GM03348 (cell line): ENCODE measurements around the gene IGFALS.

ENCODE experiments used
- DNase-seq: peaks from one replicate; pipeline ENCODE4 v3.0.0; 2012; ENCODE audit warnings: low spot score

IGFALS gene

DNA sequence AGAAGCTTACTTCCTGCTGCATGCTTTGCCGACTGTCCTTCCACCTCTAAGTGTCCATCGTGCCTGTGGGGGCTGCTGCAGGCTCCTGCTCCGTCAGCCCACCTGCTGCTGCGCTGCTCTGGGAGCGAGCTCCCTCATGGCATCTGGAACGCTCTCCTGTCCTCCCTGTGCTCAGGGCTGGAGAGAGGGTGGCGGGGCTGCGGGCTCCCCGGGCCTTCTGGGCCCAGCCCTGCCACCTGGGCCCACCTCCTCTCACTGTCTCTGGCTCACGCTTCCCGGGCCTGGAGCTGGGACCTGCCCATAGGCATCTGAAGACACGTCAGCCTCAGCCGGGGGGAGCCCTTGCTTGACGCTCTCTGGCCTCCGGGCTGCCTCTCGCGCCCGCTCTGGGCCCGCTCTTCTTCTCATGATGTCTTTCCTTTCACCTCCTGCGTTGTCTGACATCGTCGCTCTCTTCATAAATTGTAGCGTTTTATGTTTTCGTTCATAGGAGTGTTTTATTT lies 49.1 kb downstream of the IGFALS start:
- DNase-seq: no peak

DNA sequence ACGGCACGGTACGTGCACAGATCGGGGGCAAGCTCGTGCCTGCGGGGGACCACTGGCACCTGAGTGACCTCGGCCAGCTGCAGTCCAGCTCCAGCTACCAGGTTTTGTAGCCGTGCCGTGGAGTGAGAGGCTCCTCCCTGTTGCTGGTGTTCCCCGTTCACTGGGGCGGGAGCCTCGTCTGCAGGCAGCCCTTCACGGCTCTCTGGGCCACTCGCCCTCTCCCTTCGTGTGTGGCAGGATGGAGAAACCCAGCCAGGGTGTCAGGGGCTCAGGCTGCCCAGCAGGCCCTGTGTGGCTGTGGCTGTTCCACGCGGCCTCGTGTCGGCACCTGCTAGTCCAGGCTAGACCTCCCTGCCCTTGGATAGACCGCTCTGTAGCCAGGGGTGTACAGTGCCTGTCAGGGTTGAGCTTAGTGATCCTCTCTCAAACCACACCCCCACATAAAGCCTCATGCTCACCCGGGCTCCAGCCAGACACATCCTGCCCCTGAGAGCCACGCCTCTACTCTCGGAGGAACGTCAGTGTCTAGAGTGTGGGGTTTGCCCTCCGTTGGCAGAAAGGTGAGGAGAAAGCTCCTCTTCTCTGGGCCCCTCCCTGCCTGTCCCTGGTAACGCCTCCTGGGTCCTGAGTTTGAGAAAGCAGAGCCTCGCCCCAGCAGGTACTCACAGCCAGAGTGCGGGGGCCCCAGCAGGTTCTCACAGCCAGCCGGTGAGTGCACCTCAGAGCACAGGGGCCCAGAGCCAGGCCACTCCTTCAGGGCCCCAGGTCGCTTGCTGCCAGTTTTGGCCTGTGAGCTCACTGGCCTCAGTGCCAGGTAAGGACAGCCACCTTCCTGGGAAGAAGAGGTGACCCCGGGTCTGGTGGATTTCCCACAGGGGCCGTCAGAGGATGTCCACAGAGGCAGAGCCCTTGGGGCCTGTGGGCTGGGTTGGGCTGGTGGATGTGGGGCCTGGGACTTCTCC lies 49.8 kb downstream of the IGFALS start:
- no peak for DNase-seq

- DNase-seq: no peak
These were observed 51.8 kb downstream of the IGFALS start for GRCh38 chr16:1741553-1742165.

DNA sequence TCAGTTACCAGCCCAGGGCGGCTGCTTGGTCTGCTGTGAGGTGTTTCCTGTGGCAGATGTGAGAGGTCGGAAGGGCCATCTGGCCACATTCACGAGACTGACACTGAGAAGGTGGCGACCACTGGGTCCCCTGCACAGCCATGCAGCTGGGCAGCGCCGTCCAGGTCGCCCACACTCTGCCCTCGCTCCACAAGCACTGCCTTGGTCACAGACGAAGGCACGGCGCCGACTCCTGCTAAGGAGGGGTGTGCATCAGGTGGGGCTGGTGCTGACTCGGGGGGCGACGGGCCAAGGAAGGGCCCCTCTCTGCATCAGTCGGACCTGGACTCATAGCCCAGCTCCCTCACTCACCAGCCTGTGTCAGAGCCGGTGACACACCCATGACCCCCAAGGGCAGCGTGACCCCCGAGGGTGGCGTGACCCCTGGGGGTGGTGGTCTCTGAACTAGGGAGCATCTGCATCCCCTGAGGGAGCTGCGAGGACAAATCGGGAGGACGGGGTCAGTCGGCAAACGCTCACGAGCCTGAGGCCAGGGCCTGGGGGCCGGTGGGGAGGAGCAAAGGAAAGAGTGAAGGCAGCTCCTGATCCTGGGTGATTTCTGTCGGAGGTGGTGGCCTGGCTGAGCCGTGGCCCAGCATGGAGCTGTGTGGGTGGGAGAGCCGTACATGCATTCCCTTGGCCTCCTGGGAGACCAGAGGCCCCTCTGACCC lies 52.6 kb downstream of the IGFALS start:
- no peak for DNase-seq
